ENCODE results near the gene RNU5D-1.

RNU5D-1 gene

GRCh38 chr1:44698138-44698537, 32.8 kb downstream of the RNU5D-1 start:
- DNase-seq, result no peak

DNA sequence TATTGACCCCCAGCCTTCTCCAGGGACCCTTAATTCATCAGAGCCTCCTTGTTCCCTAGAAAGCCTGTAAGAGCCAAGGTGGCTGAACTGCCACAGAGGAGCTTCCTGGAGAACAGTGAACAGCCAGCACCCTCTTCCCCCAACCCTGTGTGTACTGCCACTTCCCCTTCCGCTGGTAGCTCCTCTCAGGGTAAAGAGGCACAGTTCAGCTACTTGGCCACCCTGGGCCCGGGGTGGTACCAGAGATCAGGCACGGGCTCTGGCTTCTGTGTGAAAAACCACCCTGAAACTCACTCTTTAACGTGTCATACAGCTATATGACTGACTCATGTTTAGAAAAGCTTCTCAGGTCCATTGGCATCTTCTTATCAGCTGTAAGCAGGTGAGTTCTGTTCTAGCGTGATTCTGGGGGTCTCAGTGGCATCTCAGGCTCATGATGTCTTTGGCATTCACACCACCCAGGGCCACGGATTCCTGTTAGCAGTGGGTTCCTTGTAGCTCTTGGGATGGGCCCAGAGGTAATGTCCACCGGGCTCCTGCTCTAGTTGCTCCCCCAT, 34.1 kb downstream of the RNU5D-1 start:
- no peak for DNase-seq

DNA sequence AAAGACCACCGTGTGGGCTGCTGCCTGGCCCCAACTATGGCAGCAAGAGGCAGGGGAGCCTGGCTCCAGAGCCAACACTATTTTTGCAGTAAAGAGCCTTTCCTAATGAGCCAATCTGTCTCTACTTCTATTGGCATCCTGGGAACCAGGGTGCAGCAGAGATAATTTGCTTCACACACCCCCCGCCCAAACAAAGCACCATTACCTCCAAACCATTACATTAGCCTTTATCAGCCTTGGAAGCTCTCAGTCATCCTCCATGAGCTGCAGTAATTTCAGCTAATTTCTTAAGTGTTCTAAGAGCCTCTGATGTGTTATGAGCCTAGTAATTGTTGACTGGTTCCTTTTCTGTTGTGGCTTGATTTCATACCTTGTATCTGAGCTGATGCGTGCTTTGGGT, 34.9 kb downstream of the RNU5D-1 start:
- no peak for DNase-seq

DNA sequence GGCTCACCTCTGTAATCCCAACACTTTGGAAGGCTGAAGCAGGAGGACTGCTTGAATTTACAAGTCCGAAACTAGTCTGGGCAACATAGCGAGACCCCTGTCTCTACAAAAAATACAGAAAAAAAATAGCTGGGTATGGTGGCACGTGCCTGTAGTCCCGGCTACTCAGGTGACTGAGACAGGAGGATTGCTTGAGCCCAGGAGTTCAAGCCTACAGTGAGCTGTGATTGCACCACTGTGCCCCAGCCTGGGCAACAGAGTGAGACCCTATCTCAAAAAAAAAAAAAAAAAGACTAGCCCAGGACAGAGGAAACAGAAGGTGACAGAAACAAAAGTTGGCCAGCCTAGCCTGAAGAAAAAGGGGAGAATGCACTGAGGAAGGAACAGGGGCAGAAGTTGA, 35.3 kb downstream of the RNU5D-1 start:
- no peak for DNase-seq

- DNase-seq, result no peak
These were observed 36.0 kb downstream of the RNU5D-1 start for GRCh38 chr1:44694863-44695478.

DNA sequence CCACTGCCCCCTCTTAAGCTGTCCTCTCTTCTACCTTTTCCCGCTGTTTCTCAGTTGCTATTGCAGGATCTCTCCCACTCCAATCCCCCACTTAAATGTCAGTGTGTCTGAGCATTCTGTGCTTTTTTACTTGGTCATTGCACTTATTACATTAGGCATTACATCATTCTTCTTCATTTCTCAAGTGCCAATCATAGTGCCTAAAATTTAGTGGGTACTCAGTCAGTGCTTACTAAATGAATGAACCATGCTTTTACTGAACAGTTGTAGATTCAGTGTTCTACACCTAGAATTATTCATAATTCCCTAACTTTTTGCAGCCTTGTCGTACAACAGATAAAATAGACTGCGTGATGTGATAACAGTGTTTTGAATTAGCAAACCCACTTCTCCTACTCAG, 37.1 kb downstream of the RNU5D-1 start:
- no peak for DNase-seq

DNA sequence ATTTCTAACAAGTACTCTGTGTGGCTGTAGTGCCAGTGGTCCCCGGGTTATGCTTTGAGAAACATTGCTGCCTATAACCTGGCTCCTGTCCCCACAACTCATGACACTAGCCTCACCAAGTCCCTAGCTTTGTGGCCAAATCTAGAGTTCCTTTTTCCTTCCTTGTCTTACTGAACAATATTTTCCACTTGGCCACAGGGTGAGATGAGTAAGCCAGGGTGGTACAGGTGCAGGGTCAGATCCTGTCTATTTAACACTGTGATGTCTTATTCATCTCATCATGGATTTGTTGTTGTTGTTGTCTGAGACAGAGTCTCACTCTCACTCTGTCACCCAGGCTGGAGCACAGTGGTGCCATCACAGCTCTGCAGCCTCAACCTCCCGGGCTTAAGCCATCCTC, 37.8 kb downstream of the RNU5D-1 start:
- no peak for DNase-seq

DNA sequence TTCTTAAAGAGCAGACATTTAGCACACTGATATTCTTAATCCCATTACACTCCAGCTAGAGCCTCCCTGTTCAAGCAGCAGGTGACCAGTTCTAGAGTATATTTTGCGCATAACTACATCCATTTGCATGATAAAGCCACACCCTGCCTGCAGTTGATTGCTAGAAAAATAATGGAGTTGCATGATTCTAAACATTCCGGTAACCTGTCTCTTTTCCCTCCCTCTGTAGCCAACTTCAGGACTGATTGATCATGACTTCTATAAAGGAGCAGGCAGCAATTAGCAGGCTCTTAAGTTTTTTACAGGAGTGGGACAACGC, 41.6 kb downstream of the RNU5D-1 start:
- DNase-seq, result no peak

DNA sequence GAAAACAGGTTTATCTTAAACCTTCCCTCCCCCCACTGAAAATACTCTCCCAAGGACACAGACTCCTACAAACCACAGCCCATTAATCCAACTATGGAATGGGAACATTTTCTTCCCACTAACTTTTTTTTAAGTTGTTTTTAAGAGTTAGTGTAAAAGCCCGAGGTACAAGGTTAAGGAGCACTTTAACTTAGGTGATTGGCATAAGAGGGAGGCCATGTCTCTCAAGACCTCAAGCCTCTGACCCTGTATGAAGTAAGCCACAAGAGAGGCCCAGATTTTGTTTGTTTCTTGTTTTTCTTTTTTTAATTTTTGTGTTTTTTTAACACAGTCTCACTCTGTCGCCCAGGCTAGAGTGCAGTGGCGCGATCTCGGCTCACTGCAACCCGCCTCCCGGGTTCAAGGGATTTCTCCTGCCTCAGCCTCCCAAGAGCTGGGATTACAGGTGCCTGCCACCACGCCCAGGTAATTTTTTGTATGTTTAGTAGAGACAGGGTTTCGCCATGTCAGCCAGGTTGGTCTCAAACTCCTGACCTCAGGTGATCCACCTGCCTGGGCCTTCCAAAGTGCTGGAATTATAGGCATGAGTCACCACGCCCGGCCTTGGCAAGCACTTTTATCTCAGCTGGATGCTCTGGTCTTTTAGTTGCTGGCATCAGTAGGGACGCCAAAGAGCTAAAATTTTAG, 42.1 kb downstream of the RNU5D-1 start:
- no peak for DNase-seq

DNA sequence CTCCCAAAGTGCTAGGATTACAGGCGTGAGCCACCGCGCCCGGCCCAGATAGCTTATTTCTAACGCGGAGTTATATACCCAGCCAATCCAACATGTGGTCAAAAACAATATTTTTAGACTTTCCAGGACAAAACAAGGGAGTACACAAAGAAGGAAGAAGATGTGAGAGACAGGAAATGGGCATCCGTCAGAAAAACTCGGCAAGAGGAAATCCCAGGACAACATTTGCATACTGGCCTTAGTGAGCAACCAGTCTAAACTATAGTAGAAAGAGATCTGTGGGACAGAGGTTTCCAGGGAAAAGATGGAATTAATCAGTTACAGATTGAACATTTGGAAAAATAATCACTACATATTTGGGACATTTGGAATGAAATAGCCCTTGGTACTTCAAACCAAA, 45.1 kb downstream of the RNU5D-1 start:
- DNase-seq, result no peak

DNA sequence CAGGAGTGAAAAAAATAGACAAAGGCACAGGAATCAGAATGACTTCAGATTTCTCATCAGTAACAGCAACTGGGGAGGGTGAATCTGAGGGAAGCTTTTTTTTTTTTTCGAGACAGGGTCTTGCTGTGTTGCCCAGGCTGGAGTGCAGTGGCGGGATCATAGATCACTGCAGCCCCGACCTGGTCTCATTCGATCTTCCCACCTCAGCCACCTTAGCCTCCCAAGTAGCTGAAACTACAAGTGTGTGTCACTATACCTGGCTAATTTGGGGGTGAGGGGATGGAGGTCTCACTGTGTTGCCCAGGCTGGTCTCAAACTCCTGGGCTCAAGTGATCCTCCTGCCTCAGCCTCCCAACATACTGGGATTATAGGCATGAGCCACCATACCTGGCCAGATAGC, 45.8 kb downstream of the RNU5D-1 start:
- DNase-seq, result no peak

GRCh38 chr1:44684525-44684924, 46.4 kb downstream of the RNU5D-1 start:
- DNase-seq, result no peak

GRCh38 chr1:44682883-44683265, 48.1 kb downstream of the RNU5D-1 start:
- DNase-seq, result no peak

DNA sequence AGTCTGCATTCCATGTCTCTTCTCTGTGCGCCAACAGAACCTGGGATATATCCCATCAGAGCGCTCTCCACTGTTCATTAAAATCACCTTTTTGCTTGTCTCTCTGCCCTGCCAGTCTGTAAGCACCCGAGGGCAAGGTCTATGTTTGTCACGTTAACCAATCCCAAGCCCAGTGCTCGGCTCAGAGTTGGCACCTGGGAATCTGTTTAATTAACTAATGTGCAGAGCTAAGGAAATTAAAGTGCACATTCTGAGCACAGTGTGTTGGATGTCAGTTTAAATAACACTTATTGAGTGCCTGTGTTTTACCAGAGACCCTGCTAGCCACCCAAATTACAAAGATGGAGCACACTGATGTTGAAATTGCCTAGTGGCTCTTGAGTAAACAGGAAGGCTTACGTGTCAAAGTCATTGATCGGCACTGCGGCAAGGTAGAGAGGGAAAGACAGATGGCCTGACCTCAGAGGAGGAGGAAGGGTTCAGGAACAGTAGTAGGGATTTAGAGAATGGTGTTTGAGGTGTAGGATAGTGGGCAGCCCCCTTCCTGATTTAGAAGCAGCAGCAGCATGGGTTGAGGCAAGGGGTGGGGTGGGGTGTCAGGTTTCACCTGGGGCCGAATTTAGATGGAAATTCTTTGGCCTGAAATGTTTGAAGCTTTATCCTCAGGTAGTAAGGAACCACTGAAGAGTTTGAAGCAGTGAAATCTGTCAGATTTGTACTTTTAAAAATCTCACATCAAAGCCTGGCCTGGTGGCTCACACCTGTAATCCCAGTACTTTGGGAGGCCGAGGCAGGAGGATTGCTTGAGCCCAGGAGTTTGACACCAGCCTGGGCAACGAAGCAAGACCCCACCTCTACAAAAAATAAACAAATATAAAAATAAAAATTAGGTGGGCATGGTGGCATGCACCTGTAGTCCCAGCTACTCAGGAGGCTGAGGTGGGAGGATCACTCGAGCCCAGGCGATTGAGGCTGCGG, 48.8 kb downstream of the RNU5D-1 start:
- DNase-seq, result peak; percentile 62

Data from NCI-H2029 (cell line).